IMR-90 (cell line): ENCODE measurements around the gene GLIS1. TPM values are rescaled to one million over a fixed set of nuclear protein-coding genes. Genes with fewer than 3 reads are reported as not detected.

Experiments
- ATAC-seq: fragments of 200-7000 bp; cut with Tn5 transposase; 2 replicates; pipeline ENCODE4 v1.9.1; 2020; ENCODE audit warnings: low read depth, mild to moderate bottlenecking, moderate library complexity
- BruUV-seq: library from RNA; stranded (reverse); fragments of 400-500 nt; replicated peaks from 2 replicates; lab custom pipeline; 2021; lab: Mats Ljungman, UMichigan
- CTCF ChIA-PET: fragments of 300-600 bp; formaldehyde crosslinking; extraction: SDS; loops from one replicate; lab custom pipeline; 2021; ENCODE audit warnings: antibody characterized with exemption; lab: Yijun Ruan, JAX
- POLR2A ChIA-PET: fragments of 300-600 bp; sonication (Branson Sonifier 250); formaldehyde crosslinking; loops from one replicate; lab custom pipeline; 2022; ENCODE audit warnings: antibody characterized with exemption; ENCODE audit not compliant: unreplicated experiment; lab: Charles Lee
- DNase-seq: peaks from one replicate; pipeline ENCODE4 v3.0.0; 2013
- H2AFZ ChIP-seq: replicated peaks from 2 replicates; pipeline ENCODE3; 2013; ENCODE audit warnings: low read length, mild to moderate bottlenecking; ENCODE audit not compliant: poor library complexity
- H2AK5ac ChIP-seq: 2 replicates; pipeline ENCODE4 v1.6.1; 2013; ENCODE audit warnings: low read depth, low read length, inconsistent platforms
- H2AK9ac ChIP-seq: replicated peaks from 2 replicates; pipeline ENCODE3; 2013; ENCODE audit warnings: mild to moderate bottlenecking, low read depth, low read length, moderate library complexity; ENCODE audit not compliant: poor library complexity
- H2BK120ac ChIP-seq: 2 replicates; pipeline ENCODE4 v1.6.1; 2013; ENCODE audit warnings: low read depth, low read length, inconsistent platforms
- H2BK15ac ChIP-seq: 3 replicates; pipeline ENCODE4 v1.6.1; 2013; ENCODE audit warnings: low read depth, low read length, inconsistent platforms
- H2BK20ac ChIP-seq: 2 replicates; pipeline ENCODE4 v1.6.1; 2013; ENCODE audit warnings: low read depth, mild to moderate bottlenecking, inconsistent platforms, low read length, moderate library complexity
- H2BK5ac ChIP-seq: 2 replicates; pipeline ENCODE4 v1.6.1; 2013; ENCODE audit warnings: mild to moderate bottlenecking, low read depth, low read length, inconsistent platforms; ENCODE audit not compliant: poor library complexity, severe bottlenecking
- H3K14ac ChIP-seq: replicated peaks from 2 replicates; pipeline ENCODE4 v1.6.1; 2013; ENCODE audit warnings: low read depth, low read length, inconsistent platforms
- H3K18ac ChIP-seq: 2 replicates; pipeline ENCODE4 v1.6.1; 2013; ENCODE audit warnings: low read depth, low read length, control low read depth
- H3K23ac ChIP-seq: 2 replicates; pipeline ENCODE4 v1.6.1; 2013; ENCODE audit warnings: low read depth, low read length, inconsistent platforms
- H3K27ac ChIP-seq: 2 replicates; pipeline ENCODE4 v1.5.1; 2013; ENCODE audit warnings: mild to moderate bottlenecking, control low read depth, low read length; ENCODE audit not compliant: insufficient read depth
- H3K27me3 ChIP-seq: 2 replicates; pipeline ENCODE4 v1.6.1; 2013; ENCODE audit warnings: low read length; ENCODE audit not compliant: control insufficient read depth, insufficient read depth
- H3K36me3 ChIP-seq: 2 replicates; pipeline ENCODE4 v1.6.1; 2013; ENCODE audit warnings: low read length, mixed read lengths; ENCODE audit not compliant: control insufficient read depth, insufficient read depth
- H3K4ac ChIP-seq: 2 replicates; pipeline ENCODE4 v1.6.1; 2013; ENCODE audit warnings: low read depth, low read length, inconsistent platforms
- H3K4me1 ChIP-seq: 2 replicates; pipeline ENCODE4 v1.6.1; 2013; ENCODE audit warnings: low read length, mixed read lengths; ENCODE audit not compliant: control insufficient read depth, insufficient read depth
- H3K4me2 ChIP-seq: 2 replicates; pipeline ENCODE4 v1.6.1; 2013; ENCODE audit warnings: low read depth, mild to moderate bottlenecking, control low read depth, low read length, moderate library complexity
- H3K4me3 ChIP-seq: 2 replicates; pipeline ENCODE4 v1.5.1; 2013; ENCODE audit warnings: low read depth, mild to moderate bottlenecking, control low read depth, low read length, moderate library complexity; ENCODE audit not compliant: insufficient read depth
- H3K56ac ChIP-seq: 2 replicates; pipeline ENCODE4 v1.6.1; 2013; ENCODE audit warnings: low read length, inconsistent platforms; ENCODE audit not compliant: insufficient read depth; ENCODE audit errors: extremely low read depth
- H3K79me1 ChIP-seq, 2 experiments: 2 replicates each; pipeline ENCODE4 v1.6.1; 2013; ENCODE audit warnings: low read length in 2 of 2, inconsistent platforms in 1 of 2, low read depth in 1 of 2
- H3K9ac ChIP-seq: 2 replicates; pipeline ENCODE4 v1.6.1; 2013; ENCODE audit warnings: low read depth, low read length, control low read depth
- H3K9me1 ChIP-seq: 2 replicates; pipeline ENCODE4 v1.6.1; 2013; ENCODE audit warnings: low read length, inconsistent platforms; ENCODE audit not compliant: insufficient read depth
- H3K9me3 ChIP-seq: 2 replicates; pipeline ENCODE4 v1.6.1; 2013; ENCODE audit warnings: low read length; ENCODE audit not compliant: control insufficient read depth, insufficient read depth
- H4K20me1 ChIP-seq: 2 replicates; pipeline ENCODE4 v1.6.1; 2013; ENCODE audit warnings: low read length, inconsistent platforms; ENCODE audit not compliant: insufficient read depth
- H4K5ac ChIP-seq: 2 replicates; pipeline ENCODE4 v1.6.1; 2013; ENCODE audit warnings: mild to moderate bottlenecking, low read depth, low read length, control low read depth
- H4K8ac ChIP-seq, 2 experiments: 2 replicates each; pipeline ENCODE4 v1.6.1; 2013; ENCODE audit warnings: low read depth in 2 of 2, low read length in 2 of 2, control low read depth in 1 of 2, inconsistent platforms in 1 of 2
- H4K91ac ChIP-seq: 2 replicates; pipeline ENCODE4 v1.6.1; 2013; ENCODE audit warnings: low read depth, low read length, inconsistent platforms; ENCODE audit not compliant: insufficient read depth
- ELK1 ChIP-seq: fragments of 150-350 bp; IDR thresholded peaks from 2 replicates; pipeline ENCODE4 v1.6.1; 2016; ENCODE audit warnings: low read depth, mild to moderate bottlenecking, low read length, moderate library complexity, borderline replicate concordance
- FOS ChIP-seq: fragments of 150-350 bp; IDR thresholded peaks from 2 replicates; pipeline ENCODE4 v1.6.1; 2016; ENCODE audit warnings: low read depth, low read length
- MAZ ChIP-seq: IDR thresholded peaks from 2 replicates; pipeline ENCODE4 v1.6.1; 2012; ENCODE audit warnings: low read depth, mild to moderate bottlenecking, low read length, improper control_type of control experiment, moderate library complexity, borderline replicate concordance
- MXI1 ChIP-seq: IDR thresholded peaks from 2 replicates; pipeline ENCODE4 v1.6.1; 2012; ENCODE audit warnings: low read depth, mild to moderate bottlenecking, low read length, moderate library complexity, borderline replicate concordance
- RAD21 ChIP-seq: IDR thresholded peaks from 2 replicates; pipeline ENCODE4 v1.6.1; 2012; ENCODE audit warnings: low read length, improper control_type of control experiment
- RFX5 ChIP-seq: IDR thresholded peaks from 2 replicates; pipeline ENCODE4 v1.8.0; 2012; ENCODE audit warnings: low read depth, mild to moderate bottlenecking, low read length, moderate library complexity
- WGBS, 2 experiments: methylation state at CpG; one replicate each; pipeline versions ENCODE4 v1.1.5 to v1.1.7; 2013; ENCODE audit warnings: missing lambda C conversion rate in 2 of 2; ENCODE audit not compliant: insufficient read length in 1 of 2; ENCODE audit errors: extremely low coverage in 2 of 2; 5-methylcytosine and 5-hydroxymethylcytosine counted together
- dilution Hi-C: fragments of 300-500 bp; cut with HindIII; formaldehyde crosslinking; loops from one replicate; pipeline ENCODE4 v1.14.3; 2018; ENCODE audit warnings: low sequenced_read_pairs; ENCODE audit not compliant: unreplicated experiment
- in situ Hi-C: fragments of 300-500 bp; cut with MboI; formaldehyde crosslinking; loops from 3 replicates; pipeline ENCODE4 v1.14.3; 2019; ENCODE audit warnings: low sequenced_read_pairs, inconsistent platforms, mixed read lengths
- intact Hi-C: fragments of 100-400 bp; cut with micrococcal nuclease; formaldehyde crosslinking; loops from 2 replicates; pipeline ENCODE4 v1.10.0; 2022
- polyA plus RNA-seq, 3 experiments: library from polyadenylated mRNA; depleted of rRNA; stranded (reverse); fragments of >200 nt; gene quantifications; 2 replicates each; pipeline ENCODE4 v1.2.3, GENCODE V29; 2012; ENCODE audit warnings: low replicate concordance in 1 of 3
- total RNA-seq: library from RNA; depleted of rRNA; stranded (reverse); fragments of >200 nt; gene quantifications from 2 replicates; pipeline ENCODE4 v1.2.3, GENCODE V29; 2012

Gene GLIS1
- total and polyA plus RNA-seq, 2 of the 4 experiments (the other 2 are of a cell fraction), result 0.18 to 2.3 TPM

- Histone ChIP-seq H4K5ac (peak overlapping the region; percentile 79; the same call in 1 of the 2 replicates), H3K4me3 (no peak overlapping the region), H3K23ac (0 out of 2 replicates have a peak overlapping the region, but pooled peaks have one; percentile 89), H2BK20ac (peak overlapping the region; percentile 96; the same call in 1 of the 2 replicates), H3K9me3 (no peaks in the 10 kb centered on the region), H3K27me3 (no peaks in the 10 kb centered on the region), H2AK9ac (peak overlapping the region; percentile 42), H4K91ac (peak overlapping the region; percentile 99), H3K27ac (peak overlapping the region; percentile 92), H3K18ac (peak overlapping the region; percentile 86), H2AFZ (no peak overlapping the region), H3K56ac (no peak overlapping the region), H4K20me1 (peaks cover 1% of the 10 kb centered on the region; the same call in 1 of the 2 replicates), H4K8ac (peak overlapping the region; percentile 77 to 90; a peak in 2 of 4 replicates), H2BK15ac (peak overlapping the region; percentile 99; the same call in 2 of the 3 replicates), H3K14ac (peak overlapping the region; percentile 97), H2BK120ac (peak overlapping the region; percentile 99), H3K4ac (peak overlapping the region; percentile 99), H2BK5ac (no peak overlapping the region), H3K9ac (no peak overlapping the region), H2AK5ac (peak overlapping the region; percentile 99), H3K36me3 (no peaks in the 10 kb centered on the region), H3K9me1 (peaks cover 32% of the 10 kb centered on the region), H3K79me1 (peaks cover 0 to 25% of the 10 kb centered on the region in 2 experiments; a peak in 2 of 4 replicates), H3K4me2 (no peak overlapping the region), H3K4me1 (peaks cover 43% of the 10 kb centered on the region)
- ATAC-seq (no peak), DNase-seq (no peak)
- TF ChIP-seq RAD21 (no peak), FOS (no peak), RFX5 (no peak), MAZ (no peak), ELK1 (no peak), MXI1 (no peak)
- WGBS, 2 experiments, result 98% methylated on average over 5 of the region's 14 CpGs; no CpG with 5 or more reads in 1 of the 2 experiments
- ChIA-PET CTCF (no interaction called here), POLR2A (no interaction called here)
- intact Hi-C loops, result no loop called here
- in situ Hi-C loops, result no loop called here
- dilution Hi-C loops, result no loop called here
- BruUV-seq, result no TSS peak
Measured at GRCh38 chr1:53540604-53541262, 198.2 kb downstream of the GLIS1 start.
